GM08714 (cell line): ENCODE measurements around the gene JAK1.
"Not testable (repeated sequence)": the region's sequence is repeated elsewhere in the genome, so short reads cannot be mapped to it uniquely, and the experiment has no call there.

ENCODE experiments used
- H3K4me3 ChIP-seq: fragments of 200-500 bp; sonication (Bioruptor generic); 2 replicates; pipeline ENCODE4 v1.5.1; 2014; ENCODE audit warnings: mild to moderate bottlenecking, low read length, inconsistent platforms
- ZNF274 ChIP-seq: IDR thresholded peaks from 2 replicates; pipeline ENCODE4 v1.6.1; 2012; ENCODE audit warnings: mild to moderate bottlenecking, low read depth, low read length

Gene JAK1

GRCh38 chr1:64839261-64839660 lies 127.1 kb downstream of the JAK1 start:
- TF ChIP-seq ZNF274: no peak
- H3K4me3 ChIP-seq: no peak overlapping the region

- no peak for TF ChIP-seq ZNF274
- no peak overlapping the region for H3K4me3 ChIP-seq
These were observed 127.9 kb downstream of the JAK1 start for GRCh38 chr1:64838486-64838885.

DNA sequence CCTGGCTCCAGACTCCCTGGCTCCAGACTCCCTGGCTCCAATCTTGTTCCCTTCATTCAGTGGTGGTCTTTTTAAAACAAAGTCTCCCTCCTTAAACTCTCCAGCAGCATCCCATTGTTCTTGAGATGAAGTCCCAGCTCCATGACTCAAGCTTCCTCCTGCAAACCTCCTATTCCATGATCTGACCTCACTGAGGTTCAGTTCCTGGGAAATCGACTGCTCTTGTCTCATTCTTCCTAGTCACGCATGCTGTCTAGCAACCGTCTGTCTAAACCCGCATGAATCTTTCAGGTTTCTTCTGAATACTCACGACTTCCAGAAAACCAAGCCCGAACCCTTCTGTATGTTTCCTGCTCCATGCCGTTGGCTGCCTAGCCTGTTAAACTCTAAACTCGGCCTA lies 129.5 kb downstream of the JAK1 start:
- no peak for TF ChIP-seq ZNF274
- H3K4me3 ChIP-seq: no peak overlapping the region

GRCh38 chr1:64834734-64835133 lies 131.6 kb downstream of the JAK1 start:
- H3K4me3 ChIP-seq: no peak overlapping the region
- TF ChIP-seq ZNF274: no peak

GRCh38 chr1:64830030-64830651 lies 136.2 kb downstream of the JAK1 start:
- no peak for TF ChIP-seq ZNF274

DNA sequence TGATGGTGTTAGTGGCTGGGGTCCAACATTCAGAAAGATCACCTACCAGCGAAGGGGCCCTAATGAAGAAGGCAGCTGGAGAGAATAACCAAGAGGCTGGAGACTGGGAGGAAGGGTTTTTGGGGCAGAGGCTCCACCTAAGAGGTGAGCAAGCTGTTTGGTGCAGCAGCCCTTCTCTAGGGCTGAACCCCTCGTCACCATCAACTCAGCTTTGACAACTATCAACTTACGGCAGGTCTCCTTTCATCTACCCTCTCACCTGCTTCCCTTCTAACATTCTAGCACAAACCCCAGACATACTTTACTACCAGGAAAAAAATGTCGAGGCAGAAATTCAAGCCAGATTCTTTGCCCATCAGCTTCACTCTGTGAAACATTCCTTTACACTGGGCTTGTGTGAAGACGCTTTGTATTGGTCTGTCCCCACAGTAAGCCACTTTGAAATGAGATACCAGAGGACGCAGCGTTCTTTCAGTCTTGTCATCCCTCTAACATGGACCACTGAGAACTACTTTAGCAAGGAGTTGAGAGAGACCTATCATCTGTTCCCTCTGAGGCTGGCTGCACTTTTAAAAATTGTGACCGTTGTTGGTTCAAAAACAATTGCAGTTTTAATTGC lies 136.8 kb downstream of the JAK1 start:
- no peak for TF ChIP-seq ZNF274
- no peak overlapping the region for H3K4me3 ChIP-seq

More at GRCh38 chr1:64830030-64830651, 136.2 kb downstream of the JAK1 start:
- H3K4me3 ChIP-seq: no peak overlapping the region

DNA sequence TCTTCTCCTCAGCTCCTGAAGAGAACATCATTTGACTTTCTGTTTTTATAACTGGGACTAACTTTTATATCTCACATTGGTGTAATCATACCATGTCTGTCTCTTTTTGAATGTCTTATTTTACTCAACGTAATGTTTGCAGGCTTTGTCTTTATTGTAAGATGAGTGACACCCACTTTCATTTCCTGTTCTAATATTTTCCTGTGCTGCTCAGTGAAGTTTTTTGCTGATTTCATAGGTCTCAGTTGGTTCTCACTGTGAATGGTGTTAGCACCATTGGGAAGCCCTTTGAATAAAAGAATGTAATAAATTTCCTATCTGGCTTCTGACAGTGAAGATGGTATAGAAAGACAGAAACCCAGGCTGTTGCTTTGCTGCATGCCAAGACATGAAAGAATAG lies 137.5 kb downstream of the JAK1 start:
- no peak overlapping the region for H3K4me3 ChIP-seq
- no peak for TF ChIP-seq ZNF274

GRCh38 chr1:64826991-64827390 lies 139.4 kb downstream of the JAK1 start:
- TF ChIP-seq ZNF274: no peak
- no peak overlapping the region for H3K4me3 ChIP-seq

DNA sequence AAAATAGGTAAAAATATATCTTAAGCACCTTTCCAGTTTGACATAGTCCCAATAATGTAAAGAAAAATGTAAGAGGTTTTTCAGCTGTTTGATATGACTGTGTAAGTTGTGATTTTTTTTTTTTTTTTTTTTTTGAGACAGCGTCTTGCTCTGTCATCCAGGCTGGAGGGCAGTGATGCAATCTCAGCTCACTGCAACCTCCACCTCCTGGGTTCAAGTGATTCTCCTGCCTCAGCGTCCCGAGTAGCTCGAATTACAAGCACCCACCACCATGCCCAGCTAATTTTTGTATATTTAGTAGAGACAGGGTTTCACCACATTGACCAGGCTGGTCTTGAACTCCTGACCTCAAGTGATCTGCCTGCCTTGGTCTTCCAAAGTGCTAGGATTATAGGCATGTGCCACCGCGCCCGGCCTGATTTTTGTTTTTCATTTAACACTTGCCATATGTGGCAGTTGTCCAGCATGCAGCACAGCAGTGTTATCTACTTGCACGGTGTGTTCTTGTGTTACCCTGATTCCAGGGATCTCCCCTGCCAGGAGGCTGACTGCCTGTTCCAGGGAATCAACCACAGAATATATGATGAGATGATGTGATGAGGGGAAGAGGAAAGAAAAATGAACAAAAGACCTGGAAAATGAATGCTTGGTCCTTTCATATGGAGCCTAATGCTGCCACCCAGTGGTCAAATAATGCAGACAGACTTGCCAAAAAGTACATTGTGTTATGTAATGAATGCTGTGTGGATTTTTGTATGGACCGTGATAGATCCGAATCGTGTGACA lies 142.5 kb downstream of the JAK1 start:
- H3K4me3 ChIP-seq: no peak overlapping the region
- no peak for TF ChIP-seq ZNF274

DNA sequence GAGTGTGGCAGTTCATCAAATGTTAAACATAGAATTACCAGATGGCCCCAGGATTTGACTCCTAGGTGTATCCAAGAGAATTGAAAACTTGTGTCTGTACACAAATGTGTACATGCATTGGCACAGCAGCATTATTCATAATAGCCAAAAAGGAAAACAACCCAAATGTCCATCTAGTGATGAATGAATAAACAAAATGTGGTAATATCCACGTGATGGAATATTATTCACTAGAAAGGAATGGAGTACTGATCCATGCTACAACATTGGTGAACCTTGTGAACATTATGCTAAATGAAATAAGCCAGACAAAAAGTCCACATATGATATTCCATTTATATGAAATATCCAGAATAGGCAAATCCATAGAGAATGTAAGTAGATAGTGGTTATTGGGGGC lies 143.7 kb downstream of the JAK1 start:
- H3K4me3 ChIP-seq: no peak overlapping the region
- TF ChIP-seq ZNF274: no peak

DNA sequence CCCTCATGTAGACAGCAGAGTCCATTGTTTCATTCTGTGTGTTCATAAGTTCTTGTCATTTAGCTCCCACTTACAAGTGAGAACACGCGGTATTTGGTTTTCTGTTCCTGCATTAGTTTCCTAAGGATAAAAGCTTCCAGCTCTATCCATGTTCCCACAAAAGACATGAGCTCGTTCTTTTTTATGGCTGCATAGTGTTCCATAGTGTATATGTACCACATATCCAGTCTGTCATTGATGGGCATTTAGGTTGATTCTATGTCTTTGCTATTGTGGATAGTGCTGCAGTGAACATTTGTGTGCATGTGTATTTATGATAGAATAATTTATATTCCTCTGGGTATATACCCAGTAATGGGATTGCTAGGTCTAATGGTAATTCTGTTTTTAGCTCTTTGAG lies 145.8 kb downstream of the JAK1 start:
- H3K4me3 ChIP-seq: not testable (repeated sequence)

- H3K4me3 ChIP-seq: not testable (repeated sequence)
These were observed 149.0 kb downstream of the JAK1 start for GRCh38 chr1:64817364-64817763.

DNA sequence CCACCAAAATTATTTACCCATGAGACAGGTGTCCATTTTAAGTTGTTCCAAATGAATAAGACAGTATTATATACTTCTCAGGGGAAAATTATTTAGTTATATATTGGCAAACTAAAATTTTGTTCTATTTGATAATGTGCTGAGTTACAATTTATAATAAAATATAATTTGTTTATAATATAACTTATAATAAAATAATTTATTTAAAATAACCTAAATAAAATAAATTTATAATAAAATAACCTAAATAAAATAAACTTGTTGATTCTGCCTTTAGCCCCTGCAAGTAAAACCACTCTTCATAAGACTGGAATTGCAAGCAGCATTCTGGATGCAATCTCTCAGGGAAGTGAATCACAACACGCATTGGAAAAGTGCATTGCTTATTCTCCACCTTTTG lies 151.9 kb downstream of the JAK1 start:
- no peak for TF ChIP-seq ZNF274
- H3K4me3 ChIP-seq: no peak overlapping the region

DNA sequence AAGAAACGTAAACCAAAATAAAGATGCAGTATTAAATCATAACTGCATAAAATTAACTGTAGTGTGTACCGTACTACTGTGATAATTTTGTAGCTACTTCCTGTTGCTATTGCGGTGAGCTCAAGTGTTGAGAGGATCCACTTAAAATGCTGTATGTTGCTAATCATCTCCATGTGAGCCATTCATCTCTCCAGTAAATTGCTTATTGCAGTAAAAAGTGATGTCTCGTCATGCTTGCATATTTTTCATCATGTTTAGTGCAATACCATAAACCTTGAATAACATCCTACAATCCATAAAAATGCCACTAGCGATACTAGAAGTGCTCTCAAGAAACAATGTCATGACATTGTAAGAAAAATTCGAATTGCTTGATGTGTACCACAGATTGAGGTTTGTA lies 155.2 kb downstream of the JAK1 start:
- no peak overlapping the region for H3K4me3 ChIP-seq
- TF ChIP-seq ZNF274: no peak

DNA sequence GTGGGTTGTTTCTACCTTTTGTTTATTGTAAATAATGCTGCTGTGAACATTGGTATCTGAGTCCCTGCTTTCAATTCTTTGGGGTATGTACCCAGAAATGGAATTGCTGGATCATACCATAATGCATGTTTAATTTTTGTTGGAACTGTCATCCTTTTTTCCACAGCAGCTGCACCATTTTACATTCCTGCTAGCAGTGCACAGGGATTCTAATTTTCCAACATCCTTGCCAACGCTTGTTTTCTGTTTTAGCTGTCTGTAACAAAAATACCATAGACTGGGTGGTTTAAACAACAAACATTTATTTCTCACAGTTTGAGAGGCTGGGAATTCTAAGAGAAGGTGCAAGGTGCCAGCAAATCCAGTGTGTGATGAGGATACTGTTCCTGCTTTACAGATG lies 156.3 kb downstream of the JAK1 start:
- no peak overlapping the region for H3K4me3 ChIP-seq
- no peak for TF ChIP-seq ZNF274

DNA sequence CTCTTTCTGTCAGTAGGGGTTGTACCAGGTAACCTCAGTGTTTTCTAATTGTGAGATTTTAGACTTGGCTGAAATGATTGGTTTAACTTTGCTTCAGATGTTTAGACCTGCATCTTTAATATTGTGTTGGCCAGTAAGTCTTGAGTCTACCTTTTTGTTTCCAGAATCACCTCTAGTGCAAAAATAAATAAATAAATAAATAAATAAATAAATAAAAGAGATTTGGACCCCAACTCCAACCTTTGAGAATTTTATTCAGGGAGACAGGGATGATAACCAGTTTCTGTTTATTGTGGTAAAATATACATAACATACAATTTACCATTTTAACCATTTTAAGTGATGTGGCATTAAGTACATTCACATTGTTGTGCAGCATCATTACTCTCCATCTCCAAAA lies 157.0 kb downstream of the JAK1 start:
- no peak for TF ChIP-seq ZNF274

More for the DNA sequence above, 157.0 kb downstream of the JAK1 start:
- H3K4me3 ChIP-seq: no peak overlapping the region
